K562 (cell line): ENCODE results near the gene ZNF407. TPM values are rescaled to one million over a fixed set of nuclear protein-coding genes. Genes with fewer than 3 reads are reported as not detected.

Source experiments
- ATAC-seq: fragments of 200-7000 bp; cut with Tn5 transposase; 3 replicates; pipeline ENCODE4 v1.9.1; 2020; ENCODE audit warnings: moderate library complexity
- BruUV-seq: library from RNA; stranded (reverse); fragments of 400-500 nt; replicated peaks from 2 replicates; lab custom pipeline; 2021; lab: Mats Ljungman, UMichigan
- CTCF ChIA-PET: fragments of 300-600 bp; formaldehyde crosslinking; extraction: SDS; loops from one replicate; lab custom pipeline; 2021; ENCODE audit warnings: low intra/inter-chr PET ratio; lab: Yijun Ruan, JAX
- POLR2A ChIA-PET: fragments of 300-600, 350-650 bp; sonication (Branson Sonifier 250); formaldehyde crosslinking; extraction: SDS; loops from one replicate; lab custom pipeline; 2021; ENCODE audit warnings: antibody characterized with exemption, inconsistent platforms; lab: Yijun Ruan, JAX
- DNase-seq, 4 experiments: peaks; one replicate each; pipeline versions ENCODE4 v3.0.0 to v3.0.0-alpha.2; 2011 to 2018; ENCODE audit warnings: low spot score in 3 of 4, mixed read lengths in 3 of 4; ENCODE audit errors: extremely low read depth in 1 of 4
- FAIRE-seq: peaks from 2 replicates; lab custom pipeline; 2011; peaks lifted over from hg19 to GRCh38; lab: Jason Lieb, UNC
- H2AFZ ChIP-seq: 2 replicates; pipeline ENCODE4 v1.6.0; 2011; ENCODE audit warnings: low read depth, low read length, control low read depth, inconsistent platforms
- H3K27ac ChIP-seq: fragments of 200-600 bp; 3 replicates; pipeline ENCODE4 v1.8.0; 2011; ENCODE audit warnings: low read depth, mild to moderate bottlenecking, control low read depth, inconsistent platforms, low read length, moderate library complexity, mixed read lengths; ENCODE audit errors: extremely low read depth
- H3K27me3 ChIP-seq, 2 experiments: fragments of 300-600 bp in 1 of 2; 2 replicates in 1 of 2; 3 replicates in 1 of 2; pipeline versions ENCODE4 v1.6.0 to v1.8.0; 2011; ENCODE audit warnings: inconsistent platforms in 2 of 2, low read length in 2 of 2, mild to moderate bottlenecking in 1 of 2, mixed read lengths in 1 of 2, moderate library complexity in 1 of 2; ENCODE audit not compliant: control insufficient read depth in 2 of 2, insufficient read depth in 2 of 2
- H3K36me3 ChIP-seq: fragments of 300-600 bp; 3 replicates; pipeline ENCODE4 v1.8.0; 2011; ENCODE audit warnings: mild to moderate bottlenecking, low read length, inconsistent platforms; ENCODE audit not compliant: control insufficient read depth, insufficient read depth
- H3K4me1 ChIP-seq, 2 experiments: fragments of 200-600 bp in 1 of 2; replicated peaks in 1 of 2; 2 replicates in 1 of 2; 3 replicates in 1 of 2; pipeline versions ENCODE4 v1.5.1 to v1.8.0; 2011; ENCODE audit warnings: inconsistent platforms in 2 of 2, low read length in 2 of 2, mild to moderate bottlenecking in 1 of 2, mixed read lengths in 1 of 2, moderate library complexity in 1 of 2; ENCODE audit not compliant: control insufficient read depth in 2 of 2, insufficient read depth in 2 of 2
- H3K4me2 ChIP-seq: 2 replicates; pipeline ENCODE4 v1.6.1; 2011; ENCODE audit warnings: low read length, control low read depth, inconsistent platforms, mixed read lengths; ENCODE audit not compliant: insufficient read depth
- H3K4me3 ChIP-seq: fragments of 200-600 bp; sonication (generic), shearing (Covaris generic); 2 replicates; pipeline ENCODE4 v1.5.1; 2016; ENCODE audit warnings: control low read depth, inconsistent platforms
- H3K79me2 ChIP-seq: fragments of 200-600 bp; 3 replicates; pipeline ENCODE4 v1.8.0; 2011; ENCODE audit warnings: low read length, inconsistent platforms; ENCODE audit not compliant: control insufficient read depth, insufficient read depth
- H3K9ac ChIP-seq, 2 experiments: 2 replicates each; pipeline versions ENCODE4 v1.6.0 to v1.6.1; 2011; ENCODE audit warnings: low read depth in 2 of 2, low read length in 2 of 2, control low read depth in 1 of 2, inconsistent platforms in 1 of 2, mild to moderate bottlenecking in 1 of 2, mixed read lengths in 1 of 2; ENCODE audit not compliant: insufficient read depth in 1 of 2
- H3K9me1 ChIP-seq: one replicate; pipeline ENCODE4 v1.6.0; 2011; ENCODE audit warnings: inconsistent platforms, mild to moderate bottlenecking, low read length, moderate library complexity; ENCODE audit not compliant: control insufficient read depth, insufficient read depth
- H3K9me3 ChIP-seq: replicated peaks from 2 replicates; pipeline ENCODE4 v1.5.1; 2011; ENCODE audit warnings: low read depth, low read length, inconsistent platforms; ENCODE audit not compliant: control insufficient read depth, insufficient read depth
- H4K20me1 ChIP-seq: replicated peaks from 2 replicates; pipeline ENCODE4 v1.6.1; 2011; ENCODE audit warnings: low read length, inconsistent platforms, mixed read lengths; ENCODE audit not compliant: control insufficient read depth, insufficient read depth
- EP300 ChIP-seq: IDR thresholded peaks from 2 replicates; pipeline ENCODE4 v1.6.1; 2012; ENCODE audit warnings: low read length, improper control_type of control experiment
- KLF16 ChIP-seq: IDR thresholded peaks from 2 replicates; pipeline ENCODE4 v1.6.1; 2016; ENCODE audit warnings: antibody characterized with exemption
- MAFF ChIP-seq: IDR thresholded peaks from 2 replicates; pipeline ENCODE4 v1.6.1; 2012; ENCODE audit warnings: low read length, improper control_type of control experiment
- MCM7 ChIP-seq, 2 experiments: fragments of 450-650 bp; IDR thresholded peaks; 2 replicates each; pipeline ENCODE4 v1.6.1; 2016 to 2018
- MED1 ChIP-seq: sonication (generic); formaldehyde crosslinking; IDR thresholded peaks from 2 replicates; pipeline ENCODE4 v1.8.1; 2023; ENCODE audit warnings: missing genetic modification reagents, borderline replicate concordance
- POU5F1 ChIP-seq: fragments of 150-350 bp; IDR thresholded peaks from 2 replicates; pipeline ENCODE4 v1.6.1; 2014; ENCODE audit warnings: borderline replicate concordance, low read length, low read depth, mild to moderate bottlenecking; ENCODE audit not compliant: partially characterized antibody
- SOX6 ChIP-seq: fragments of 450-650 bp; IDR thresholded peaks from 2 replicates; pipeline ENCODE4 v1.6.1; 2014; ENCODE audit warnings: mild to moderate bottlenecking
- TAF7 ChIP-seq: fragments of 450-650 bp; IDR thresholded peaks from 2 replicates; pipeline ENCODE4 v1.6.1; 2016; ENCODE audit warnings: missing genetic modification characterization, missing compliant biosample characterization
- TAL1 ChIP-seq: fragments of 450-650 bp; IDR thresholded peaks from 2 replicates; pipeline ENCODE4 v1.6.1; 2016; ENCODE audit warnings: mild to moderate bottlenecking
- ZBTB17 ChIP-seq: fragments of 450-650 bp; formaldehyde crosslinking; IDR thresholded peaks from 2 replicates; pipeline ENCODE4 v1.4.0; 2020; ENCODE audit warnings: mild to moderate bottlenecking
- ZNF212 ChIP-seq: fragments of 450-650 bp; formaldehyde crosslinking; IDR thresholded peaks from 2 replicates; pipeline ENCODE4 v1.4.0; 2020; ENCODE audit warnings: mild to moderate bottlenecking
- ZNF583 ChIP-seq: fragments of 250-450 bp; sonication (Bioruptor Pico); IDR thresholded peaks from 2 replicates; pipeline ENCODE4 v1.4.0; 2020
- WGBS: fragments of 100-300 bp; shearing (Covaris generic); methylation state at CpG from one replicate; pipeline ENCODE4 v1.1.6; 2016; ENCODE audit warnings: low coverage, mixed read lengths; ENCODE audit not compliant: insufficient coverage; ENCODE audit errors: missing lambda C conversion rate; 5-methylcytosine and 5-hydroxymethylcytosine counted together
- in situ Hi-C: fragments of 300-500 bp; cut with MboI; formaldehyde crosslinking; loops from 4 replicates; pipeline ENCODE4 v1.15.0; 2018; ENCODE audit warnings: inconsistent platforms, mixed read lengths
- intact Hi-C: fragments of 100-400 bp; cut with micrococcal nuclease; formaldehyde crosslinking; loops from 2 replicates; pipeline ENCODE4 v1.14.2; 2022
- polyA plus RNA-seq, 8 experiments: library from polyadenylated mRNA; depleted of rRNA in 4 of 8; stranded (reverse) in 5 of 8; unstranded in 3 of 8; fragments of >200 nt; fragmentation: Nextera tagmentation in 2 of 8; fragmentation: Illumina TruSeq in 1 of 8; extraction: Ambion mirVana in 2 of 8; extraction: Trizol in 1 of 8; gene quantifications; 2 replicates each; pipeline versions ENCODE4 v1.2.1 to v1.2.3, GENCODE V29; 2011 to 2014; ENCODE audit warnings: inconsistent platforms in 1 of 8, missing spikeins in 1 of 8
- total RNA-seq, 7 experiments: library from RNA; depleted of rRNA in 6 of 7; stranded (reverse); fragments of >200 nt in 6 of 7; fragmentation: Illumina TruSeq in 2 of 7; extraction: Trizol in 2 of 7; gene quantifications; 2 replicates each; pipeline versions ENCODE4 v1.2.1 to v1.2.3, GENCODE V29; 2011 to 2021; ENCODE audit warnings: low replicate concordance in 1 of 7
- TF ChIP-seq, protein P1 (sequence below): sonication (generic); formaldehyde crosslinking; IDR thresholded peaks from 2 replicates; pipeline ENCODE4 v1.8.0; 2022; ENCODE audit warnings: mild to moderate bottlenecking, missing genetic modification reagents

Gene ZNF407
- total and polyA plus RNA-seq, 9 of the 15 experiments (the other 6 are each of a cell fraction or from before 2014, with no cell fraction given): 0.21 to 5.4 (median 2.3) TPM

DNA sequence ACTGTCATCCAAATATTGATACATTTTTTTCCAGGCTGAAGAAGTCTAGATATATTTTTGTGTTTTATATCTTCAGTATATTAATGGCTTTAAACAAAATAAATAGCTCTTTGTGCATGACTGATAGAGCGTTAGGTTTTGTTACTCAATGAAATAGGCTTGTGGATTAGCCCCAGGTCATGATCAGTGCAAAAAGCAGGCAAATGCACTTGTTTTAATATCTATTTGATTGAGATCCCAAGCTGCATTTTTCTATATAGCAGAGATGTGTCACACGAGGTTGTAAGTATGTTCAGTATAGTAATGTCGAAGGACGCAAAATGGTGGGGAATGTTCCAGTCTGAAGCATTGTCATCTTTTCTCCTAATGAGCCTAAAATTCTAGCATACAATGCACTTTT is 198.5 kb downstream of the ZNF407 start:
- Histone ChIP-seq H4K20me1 (no peaks in the 10 kb centered on the region), H3K79me2 (no peaks in the 10 kb centered on the region), H3K4me2 (no peak overlapping the region), H3K4me1 (no peaks in the 10 kb centered on the region; a peak in 1 of 5 replicates), H3K4me3 (no peak overlapping the region), H3K9me1 (no peaks in the 10 kb centered on the region), H3K36me3 (no peaks in the 10 kb centered on the region), H3K9ac (no peak overlapping the region), H2AFZ (no peak overlapping the region), H3K27me3 (no peaks in the 10 kb centered on the region), H3K9me3 (no peaks in the 10 kb centered on the region), H3K27ac (no peak overlapping the region)
- intact Hi-C loops: no loop called here
- ATAC-seq: no peak
- TF ChIP-seq MED1 (CRISPR knock-in tag) (no peak), KLF16 (no peak), MCM7 (IDR thresholded peaks at IDR 0.05) (no peak), EP300 (no peak), POU5F1 (no peak), MAFF (no peak), TAL1 (no peak), ZNF212 (CRISPR knock-in tag) (no peak), ZNF583 (CRISPR knock-in tag) (no peak), ZBTB17 (CRISPR knock-in tag) (no peak), TAF7 (tag) (no peak), SOX6 (no peak)
- TF ChIP-seq, protein P1, sequence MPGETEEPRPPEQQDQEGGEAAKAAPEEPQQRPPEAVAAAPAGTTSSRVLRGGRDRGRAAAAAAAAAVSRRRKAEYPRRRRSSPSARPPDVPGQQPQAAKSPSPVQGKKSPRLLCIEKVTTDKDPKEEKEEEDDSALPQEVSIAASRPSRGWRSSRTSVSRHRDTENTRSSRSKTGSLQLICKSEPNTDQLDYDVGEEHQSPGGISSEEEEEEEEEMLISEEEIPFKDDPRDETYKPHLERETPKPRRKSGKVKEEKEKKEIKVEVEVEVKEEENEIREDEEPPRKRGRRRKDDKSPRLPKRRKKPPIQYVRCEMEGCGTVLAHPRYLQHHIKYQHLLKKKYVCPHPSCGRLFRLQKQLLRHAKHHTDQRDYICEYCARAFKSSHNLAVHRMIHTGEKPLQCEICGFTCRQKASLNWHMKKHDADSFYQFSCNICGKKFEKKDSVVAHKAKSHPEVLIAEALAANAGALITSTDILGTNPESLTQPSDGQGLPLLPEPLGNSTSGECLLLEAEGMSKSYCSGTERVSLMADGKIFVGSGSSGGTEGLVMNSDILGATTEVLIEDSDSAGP (CRISPR knock-in tag): no peak
- ChIA-PET POLR2A (no interaction called here), CTCF (no interaction called here)
- in situ Hi-C loops: no loop called here
- WGBS: 64% methylated on average over 4 of the region's 4 CpGs
- no peak for FAIRE-seq
- DNase-seq: no peak
- no TSS peak for BruUV-seq
